ENCODE results near the gene GNG3.

- TF ChIP-seq CTCF (IDR thresholded peaks at IDR 0.05) (peak in 2 of 3 experiments; percentile 11 to 18), POLR2A (IDR thresholded peaks at IDR 0.05; ENCODE audit: low read depth) (peak; percentile 72)
Measured at GRCh38 chr11:62753736-62754603, 46.5 kb downstream of the GNG3 start, which contains the start of gene ZBTB3.
